GM21529 (cell line): ENCODE results near the gene PSMB9.

Source experiments
- ATAC-seq: cut with Tn5 transposase; IDR thresholded peaks from one replicate; pipeline ENCODE4 v1.9.1; 2021; ENCODE audit not compliant: unreplicated experiment

PSMB9 gene

GRCh38 chr6:32839356-32839755 lies 14.6 kb upstream of the PSMB9 start:
- no peak for ATAC-seq

GRCh38 chr6:32840604-32841246 lies 13.3 kb upstream of the PSMB9 start:
- no peak for ATAC-seq

DNA sequence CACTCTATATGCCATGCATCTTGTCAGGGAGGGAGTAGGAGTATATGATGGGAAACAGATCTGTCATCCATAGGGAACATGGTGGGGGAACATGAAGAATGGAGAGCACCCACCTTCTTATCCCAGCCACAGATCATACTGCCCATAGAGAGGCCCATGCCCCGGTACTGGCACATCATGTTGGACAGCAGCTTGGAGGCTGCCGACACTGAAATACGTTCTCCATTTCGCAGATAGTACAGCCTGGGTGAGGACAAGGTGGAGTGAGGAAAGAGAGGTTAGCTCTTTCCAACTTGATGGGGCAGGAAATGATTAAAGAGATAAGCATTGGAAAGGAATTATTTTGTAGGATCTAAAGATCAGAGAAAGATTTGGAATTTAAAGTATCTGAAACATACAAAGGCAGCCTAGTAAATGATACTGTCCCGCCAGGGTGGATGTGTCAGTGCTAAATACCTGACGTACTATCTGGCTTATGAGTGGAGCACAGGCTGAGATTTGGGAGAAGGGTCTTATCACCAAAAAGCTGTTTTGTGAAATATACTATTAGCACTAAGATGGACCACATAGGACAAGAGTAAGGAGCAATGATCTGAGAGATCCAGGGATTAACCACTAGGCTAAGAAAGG lies 11.9 kb upstream of the PSMB9 start:
- no peak for ATAC-seq

DNA sequence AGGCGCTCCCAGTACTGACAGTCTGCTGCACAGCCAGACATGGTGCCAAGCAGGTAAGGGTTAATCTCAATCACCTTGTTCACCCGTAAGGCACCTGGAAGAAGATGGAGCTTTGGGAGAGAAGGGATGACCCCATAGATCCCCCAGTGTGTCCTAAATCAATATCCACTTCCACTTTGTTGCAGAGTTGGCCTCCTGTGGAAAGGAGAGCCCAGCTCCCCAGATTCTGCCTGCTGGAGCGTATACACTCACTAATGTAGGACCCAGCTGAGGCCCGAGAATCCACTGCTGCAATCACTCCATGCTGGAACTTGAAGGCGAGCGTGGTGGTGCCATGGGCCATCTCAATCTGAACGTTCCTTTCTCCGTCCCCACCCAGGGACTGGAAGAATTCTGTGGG lies 11.3 kb upstream of the PSMB9 start:
- no peak for ATAC-seq

- no peak for ATAC-seq
These were observed 10.5 kb upstream of the PSMB9 start for GRCh38 chr6:32843331-32843978.

GRCh38 chr6:32843979-32844838 lies 9.8 kb upstream of the PSMB9 start, which contains the start of gene PSMB8:
PSMB8 (minus strand) TSS chr6:32844047; CDS start chr6:32843996, 51 bp downstream.
- ATAC-seq: peak; percentile 57

- no peak for ATAC-seq
These were observed 9.1 kb upstream of the PSMB9 start for GRCh38 chr6:32844839-32845383.

DNA sequence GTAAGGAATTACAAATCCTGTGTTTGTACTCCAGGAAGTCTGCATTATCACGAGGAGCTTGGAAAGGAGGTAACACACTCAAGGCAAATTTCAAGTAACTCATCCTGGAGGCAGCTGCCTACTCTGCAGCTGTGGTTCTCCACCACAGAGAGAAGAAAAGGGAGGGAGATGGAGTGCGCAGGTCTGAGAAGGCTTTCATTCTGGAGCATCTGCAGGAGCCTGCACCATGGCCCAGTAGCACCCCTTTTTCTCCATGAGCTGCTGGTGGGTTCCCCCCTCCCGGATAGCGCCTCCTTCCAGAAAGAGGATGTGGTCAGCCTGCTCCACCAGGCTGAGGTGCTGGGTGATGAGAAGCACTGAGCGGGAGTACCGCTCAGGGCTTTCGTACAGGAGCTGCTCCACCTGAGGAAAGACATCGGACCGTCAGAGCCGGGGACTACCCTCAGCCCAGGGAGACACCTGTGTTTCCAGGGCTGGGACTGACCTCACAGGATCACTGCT lies 8.6 kb upstream of the PSMB9 start:
- ATAC-seq: no peak

- no peak for ATAC-seq
These were observed 7.0 kb upstream of the PSMB9 start for GRCh38 chr6:32847004-32847403.

GRCh38 chr6:32847795-32848194 lies 6.2 kb upstream of the PSMB9 start:
- no peak for ATAC-seq

GRCh38 chr6:32849126-32849525 lies 4.9 kb upstream of the PSMB9 start:
- no peak for ATAC-seq

DNA sequence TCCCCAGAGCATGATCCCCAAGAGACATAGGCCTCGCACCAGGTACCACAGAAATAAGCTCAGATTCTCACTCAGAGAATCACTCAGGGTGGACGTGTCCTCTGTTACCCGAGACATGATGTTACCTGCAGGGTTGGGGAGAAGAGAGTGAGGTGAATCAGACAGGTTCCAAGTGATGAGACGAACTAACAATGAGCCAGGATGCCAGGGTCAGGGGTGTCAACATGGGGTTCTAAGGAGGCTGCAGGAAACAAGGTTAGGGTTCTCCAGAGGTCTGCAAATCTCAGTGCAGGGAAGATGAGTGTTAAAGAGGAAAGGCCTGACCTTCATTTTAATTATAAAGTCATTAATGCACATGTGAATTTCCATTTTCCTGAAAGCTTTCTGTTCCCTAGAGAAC lies 3.0 kb upstream of the PSMB9 start:
- no peak for ATAC-seq

GRCh38 chr6:32852018-32852843 lies 1.8 kb upstream of the PSMB9 start:
- no peak for ATAC-seq

DNA sequence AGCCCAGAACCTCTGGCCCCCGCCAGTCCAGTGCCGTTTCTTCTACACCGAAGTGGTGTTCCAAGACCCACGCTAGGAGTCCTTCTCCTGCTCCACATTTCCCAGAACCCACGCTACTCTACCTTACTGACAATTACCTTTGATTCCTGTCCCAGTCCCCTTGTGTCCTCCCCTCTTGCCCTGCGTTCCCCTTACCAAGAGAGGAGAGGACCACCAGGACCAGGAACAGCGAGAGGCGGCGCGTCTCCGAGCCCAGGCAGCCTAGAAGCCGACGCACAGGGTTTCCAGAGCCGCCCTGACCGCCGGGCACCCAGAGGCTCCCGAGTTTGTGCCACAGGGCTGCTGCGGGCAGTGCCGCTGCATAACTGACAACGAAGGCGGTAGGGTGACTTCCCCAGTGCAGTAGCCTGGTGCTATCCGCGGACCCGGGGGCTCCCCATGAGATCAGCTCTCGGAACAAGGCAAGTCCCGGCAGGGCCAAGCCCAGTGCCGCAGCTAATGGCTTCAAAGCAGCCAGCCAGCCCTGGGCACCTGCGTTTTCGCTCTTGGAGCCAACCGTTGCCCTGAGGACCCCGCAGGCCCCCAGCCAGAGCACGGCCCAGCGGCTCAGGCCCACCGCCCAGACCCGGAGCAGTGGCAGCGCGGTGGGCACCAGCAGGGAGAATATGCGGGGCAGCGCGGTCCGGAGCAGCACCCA lies 1.0 kb upstream of the PSMB9 start:
- ATAC-seq: peak; percentile 18

GRCh38 chr6:32854376-32855178 lies 585 bp downstream of the PSMB9 start:
- ATAC-seq: peak; percentile 19

GRCh38 chr6:32855467-32856174 lies 1.6 kb downstream of the PSMB9 start:
- no peak for ATAC-seq

DNA sequence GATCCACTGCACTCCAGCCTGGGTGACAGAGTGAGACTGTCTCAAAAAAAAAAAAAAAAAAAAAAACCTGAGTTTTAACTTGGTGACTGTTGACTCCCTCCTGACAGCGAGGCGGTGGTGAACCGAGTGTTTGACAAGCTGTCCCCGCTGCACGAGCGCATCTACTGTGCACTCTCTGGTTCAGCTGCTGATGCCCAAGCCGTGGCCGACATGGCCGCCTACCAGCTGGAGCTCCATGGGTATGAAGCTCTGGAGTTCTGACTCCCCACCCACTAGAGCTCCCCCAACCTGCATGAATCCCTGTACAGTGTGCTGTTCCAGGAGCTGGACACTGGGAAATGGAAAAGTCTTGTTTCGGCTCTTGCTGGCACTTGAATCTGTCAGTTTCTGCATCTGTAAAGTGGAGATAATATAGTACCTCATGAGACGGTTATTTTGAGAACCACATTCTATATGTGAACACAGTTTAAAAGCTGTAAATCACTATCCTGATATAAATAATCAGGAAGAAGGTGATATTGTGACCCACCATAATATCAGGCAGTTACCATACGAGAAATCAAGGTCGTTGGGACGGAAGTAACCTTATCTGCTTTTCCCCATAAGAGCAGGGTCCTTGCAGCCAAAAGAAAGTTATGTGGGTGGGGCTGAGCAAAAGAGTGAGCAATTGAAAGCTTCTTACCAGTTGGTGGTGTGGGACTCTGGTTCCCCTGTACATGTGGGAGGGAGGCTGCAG lies 3.3 kb downstream of the PSMB9 start:
- ATAC-seq: no peak
